Measurements from ENCODE around the gene PHLDA1.
"Not testable (repeated sequence)": the region's sequence is repeated elsewhere in the genome, so short reads cannot be mapped to it uniquely, and the experiment has no call there.

Gene PHLDA1

GRCh38 chr12:76018672-76019071, 12.9 kb downstream of the PHLDA1 start:
- DNase-seq (ENCODE audit: low spot score) = no peak

GRCh38 chr12:76018111-76018510, 13.5 kb downstream of the PHLDA1 start:
- DNase-seq (ENCODE audit: low spot score) = no peak

GRCh38 chr12:76014007-76014406, 17.6 kb downstream of the PHLDA1 start:
- DNase-seq (ENCODE audit: low spot score) = no peak

- DNase-seq (ENCODE audit: low spot score) = no peak
These were observed 18.0 kb downstream of the PHLDA1 start for GRCh38 chr12:76013603-76014002.

GRCh38 chr12:76012644-76013043, 18.9 kb downstream of the PHLDA1 start:
- no peak for DNase-seq (ENCODE audit: low spot score)

- no peak for DNase-seq (ENCODE audit: low spot score)
These were observed 20.7 kb downstream of the PHLDA1 start for GRCh38 chr12:76010732-76011458.

- no peak for DNase-seq (ENCODE audit: low spot score)
These were observed 23.1 kb downstream of the PHLDA1 start for GRCh38 chr12:76008428-76008827.

GRCh38 chr12:76007640-76008039, 23.9 kb downstream of the PHLDA1 start:
- DNase-seq (ENCODE audit: low spot score) = no peak

- peak; percentile 44 for DNase-seq (ENCODE audit: low spot score)
These were observed 25.3 kb downstream of the PHLDA1 start for GRCh38 chr12:76006028-76006925.

- DNase-seq (ENCODE audit: low spot score) = no peak
These were observed 28.3 kb downstream of the PHLDA1 start for GRCh38 chr12:76003355-76003638.

- DNase-seq (ENCODE audit: low spot score) = no peak
These were observed 28.8 kb downstream of the PHLDA1 start for GRCh38 chr12:76002598-76003354.

- no peak for DNase-seq (ENCODE audit: low spot score)
These were observed 33.1 kb downstream of the PHLDA1 start for GRCh38 chr12:75998292-75999063.

GRCh38 chr12:75997658-75998057, 33.9 kb downstream of the PHLDA1 start:
- DNase-seq (ENCODE audit: low spot score) = no peak

GRCh38 chr12:75996861-75997447, 34.6 kb downstream of the PHLDA1 start:
- no peak for DNase-seq (ENCODE audit: low spot score)

- no peak for DNase-seq (ENCODE audit: low spot score)
These were observed 35.9 kb downstream of the PHLDA1 start for GRCh38 chr12:75995691-75996090.

GRCh38 chr12:75994069-75994740, 37.4 kb downstream of the PHLDA1 start:
- DNase-seq (ENCODE audit: low spot score) = no peak

GRCh38 chr12:75991753-75992152, 39.8 kb downstream of the PHLDA1 start:
- DNase-seq (ENCODE audit: low spot score) = no peak

GRCh38 chr12:75990189-75990912, 41.2 kb downstream of the PHLDA1 start:
- no peak for DNase-seq (ENCODE audit: low spot score)

GRCh38 chr12:75987709-75988108, 43.9 kb downstream of the PHLDA1 start:
- not testable (repeated sequence) for DNase-seq (ENCODE audit: low spot score)

- DNase-seq (ENCODE audit: low spot score) = no peak
These were observed 45.4 kb downstream of the PHLDA1 start for GRCh38 chr12:75986001-75986746.
